Neural progenitor cell (in vitro differentiated cells): Measurements from ENCODE around the gene HOOK2.

Source experiments
- EZH2 ChIP-seq: fragments of 200-600 bp; sonication (generic); IDR thresholded peaks from 2 replicates; pipeline ENCODE4 v1.6.1; 2017; ENCODE audit warnings: antibody characterized with exemption, mild to moderate bottlenecking, moderate library complexity
- EZH2phosphoT487 ChIP-seq: fragments of 200-600 bp; sonication (generic); IDR thresholded peaks from 2 replicates; pipeline ENCODE4 v1.6.1; 2017; ENCODE audit warnings: antibody characterized with exemption
- TF ChIP-seq, protein P1 (sequence below): fragments of 200-600 bp; sonication (generic); IDR thresholded peaks from 2 replicates; pipeline ENCODE4 v1.5.1; 2017; ENCODE audit warnings: antibody characterized with exemption, mild to moderate bottlenecking

- TF ChIP-seq, protein P1, sequence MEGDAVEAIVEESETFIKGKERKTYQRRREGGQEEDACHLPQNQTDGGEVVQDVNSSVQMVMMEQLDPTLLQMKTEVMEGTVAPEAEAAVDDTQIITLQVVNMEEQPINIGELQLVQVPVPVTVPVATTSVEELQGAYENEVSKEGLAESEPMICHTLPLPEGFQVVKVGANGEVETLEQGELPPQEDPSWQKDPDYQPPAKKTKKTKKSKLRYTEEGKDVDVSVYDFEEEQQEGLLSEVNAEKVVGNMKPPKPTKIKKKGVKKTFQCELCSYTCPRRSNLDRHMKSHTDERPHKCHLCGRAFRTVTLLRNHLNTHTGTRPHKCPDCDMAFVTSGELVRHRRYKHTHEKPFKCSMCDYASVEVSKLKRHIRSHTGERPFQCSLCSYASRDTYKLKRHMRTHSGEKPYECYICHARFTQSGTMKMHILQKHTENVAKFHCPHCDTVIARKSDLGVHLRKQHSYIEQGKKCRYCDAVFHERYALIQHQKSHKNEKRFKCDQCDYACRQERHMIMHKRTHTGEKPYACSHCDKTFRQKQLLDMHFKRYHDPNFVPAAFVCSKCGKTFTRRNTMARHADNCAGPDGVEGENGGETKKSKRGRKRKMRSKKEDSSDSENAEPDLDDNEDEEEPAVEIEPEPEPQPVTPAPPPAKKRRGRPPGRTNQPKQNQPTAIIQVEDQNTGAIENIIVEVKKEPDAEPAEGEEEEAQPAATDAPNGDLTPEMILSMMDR = no peak
- TF ChIP-seq EZH2 = no peak
- TF ChIP-seq EZH2phosphoT487 = no peak
Measured at GRCh38 chr19:12802267-12803106, 27.1 kb upstream of the HOOK2 start.
